Measurements from ENCODE around the gene ABHD14A. TPM values are rescaled to one million over a fixed set of nuclear protein-coding genes. Genes with fewer than 3 reads are reported as not detected.

ABHD14A gene
- total RNA-seq, 2 donors from 2014 or later, result 55.3 to 58.5 TPM

- H3K4me1 ChIP-seq (replicated peaks), result peaks cover 10% of the 10 kb centered on the region
- H3K27me3 ChIP-seq (replicated peaks; ENCODE audit: insufficient read depth), result no peaks in the 10 kb centered on the region
- intact Hi-C loops (cut with DNase I), result no loop called here
- WGBS, result 0% methylated on average over 37 of the region's 90 CpGs
- no peaks in the 10 kb centered on the region for H3K36me3 ChIP-seq
- H3K27ac ChIP-seq, result peak within 1 kb of the TSS; percentile 84 to 93
- no peaks in the 10 kb centered on the region for H3K9me3 ChIP-seq
- peak; percentile 69 for DNase-seq (ENCODE audit: low spot score)
- no peak for TF ChIP-seq POLR2AphosphoS5 (IDR thresholded peaks at IDR 0.05)
- peak; percentile 46 for TF ChIP-seq POLR2A (IDR thresholded peaks at IDR 0.05)
- peak within 1 kb of the TSS; percentile 63 to 83 for H3K4me3 ChIP-seq
These were observed 7.3 kb upstream of the ABHD14A start, which contains the start of gene PCBP4 for GRCh38 chr3:51967384-51968169. Gene PCBP4, minus strand, starts transcription at chr3:51967454. Its CDS starts 6,214 bp downstream, at chr3:51961240.

- intact Hi-C loops (cut with DNase I), result no loop called here
- Histone ChIP-seq H3K9me3 (no peaks in the 10 kb centered on the region), H3K4me3 (peak overlapping the region; percentile 63 to 83), H3K27ac (peak overlapping the region; percentile 84 to 93), H3K36me3 (no peaks in the 10 kb centered on the region), H3K27me3 (replicated peaks; ENCODE audit: insufficient read depth) (no peaks in the 10 kb centered on the region), H3K4me1 (replicated peaks) (peaks cover 10% of the 10 kb centered on the region)
- DNase-seq (ENCODE audit: low spot score), result no peak
- TF ChIP-seq POLR2AphosphoS5 (IDR thresholded peaks at IDR 0.05), result no peak
- TF ChIP-seq CTCF (IDR thresholded peaks at IDR 0.05), result no peak
- no peak for TF ChIP-seq POLR2A (IDR thresholded peaks at IDR 0.05)
- WGBS, result 13% methylated on average over 7 of the region's 11 CpGs
These were observed 6.6 kb upstream of the ABHD14A start for GRCh38 chr3:51968170-51968775.

- DNase-seq (ENCODE audit: low spot score), result no peak
- Histone ChIP-seq H3K4me1 (replicated peaks) (peaks cover 12% of the 10 kb centered on the region), H3K27ac (no peak overlapping the region), H3K9me3 (no peaks in the 10 kb centered on the region), H3K4me3 (no peak overlapping the region), H3K27me3 (replicated peaks; ENCODE audit: insufficient read depth) (no peaks in the 10 kb centered on the region), H3K36me3 (no peaks in the 10 kb centered on the region)
- 81% methylated on average over 6 of the region's 6 CpGs for WGBS
- no peak for TF ChIP-seq POLR2AphosphoS5 (IDR thresholded peaks at IDR 0.05)
- no peak for TF ChIP-seq POLR2A (IDR thresholded peaks at IDR 0.05)
- no peak for TF ChIP-seq CTCF (IDR thresholded peaks at IDR 0.05)
- intact Hi-C loops (cut with DNase I), result no loop called here
These were observed 5.8 kb upstream of the ABHD14A start for GRCh38 chr3:51968883-51969678.

- intact Hi-C loops (cut with DNase I), result no loop called here
- Histone ChIP-seq H3K4me3 (no peak overlapping the region), H3K9me3 (no peaks in the 10 kb centered on the region), H3K36me3 (no peaks in the 10 kb centered on the region), H3K27ac (no peak overlapping the region), H3K4me1 (replicated peaks) (peaks cover 19% of the 10 kb centered on the region), H3K27me3 (replicated peaks; ENCODE audit: insufficient read depth) (no peaks in the 10 kb centered on the region)
- DNase-seq (ENCODE audit: low spot score), result no peak
- 74% methylated on average over 4 of the region's 4 CpGs for WGBS
- TF ChIP-seq POLR2AphosphoS5 (IDR thresholded peaks at IDR 0.05) (no peak), POLR2A (IDR thresholded peaks at IDR 0.05) (no peak), CTCF (IDR thresholded peaks at IDR 0.05) (no peak)
These were observed 5.0 kb upstream of the ABHD14A start for GRCh38 chr3:51969841-51970240.
